HG03280 (cell line): Measurements from ENCODE around the gene CD72.

Experiments
- ATAC-seq: cut with Tn5 transposase; IDR thresholded peaks from one replicate; pipeline ENCODE4 v1.9.1; 2021; ENCODE audit warnings: mild to moderate bottlenecking, moderate library complexity; ENCODE audit not compliant: unreplicated experiment

Gene CD72

GRCh38 chr9:35618325-35618727 lies at the start of gene CD72:
CD72 (minus strand) TSS chr9:35618413; CDS start chr9:35618303, 110 bp downstream.
- ATAC-seq = no peak

DNA sequence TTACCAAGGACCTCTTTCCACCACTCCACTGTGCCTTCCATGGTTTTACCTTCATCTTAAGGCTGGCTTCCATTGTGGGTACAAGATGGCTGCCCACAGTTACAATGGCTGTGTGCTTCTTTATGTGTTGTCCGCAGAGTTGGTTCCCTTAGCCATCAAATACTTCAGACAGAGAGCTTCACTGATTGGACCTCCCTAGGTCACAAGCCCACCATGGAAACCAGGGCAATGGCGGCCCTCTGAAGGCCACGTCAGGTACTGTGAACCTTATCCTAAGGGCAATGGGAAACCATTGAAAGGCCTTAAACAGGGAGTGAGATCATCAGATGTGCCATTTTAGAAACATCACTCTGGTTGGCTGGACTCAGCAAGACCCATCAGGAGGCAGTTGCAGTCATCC lies 49.7 kb upstream of the CD72 start:
- no peak for ATAC-seq

DNA sequence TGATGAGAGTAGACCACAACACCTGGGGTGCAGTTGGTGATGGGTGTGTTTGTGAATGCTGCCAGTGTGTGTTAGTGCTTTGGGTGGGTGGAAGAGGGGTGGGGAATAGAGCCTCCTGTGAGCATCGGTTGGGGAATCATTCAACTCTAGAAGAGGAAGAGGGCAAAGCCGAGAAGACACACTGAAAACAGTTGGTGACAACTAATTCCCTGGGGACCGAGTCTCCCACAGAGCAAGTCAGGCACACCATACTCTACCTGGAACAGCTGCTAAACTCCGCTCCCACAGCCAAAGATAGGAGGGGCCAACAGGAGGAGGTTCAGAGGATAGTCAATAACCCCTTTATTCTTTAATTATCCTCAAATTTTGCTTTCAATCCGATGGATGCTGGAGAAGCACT lies 48.3 kb upstream of the CD72 start:
- ATAC-seq = no peak

- no peak for ATAC-seq
Measured at GRCh38 chr9:35666045-35666444, 47.8 kb upstream of the CD72 start.

DNA sequence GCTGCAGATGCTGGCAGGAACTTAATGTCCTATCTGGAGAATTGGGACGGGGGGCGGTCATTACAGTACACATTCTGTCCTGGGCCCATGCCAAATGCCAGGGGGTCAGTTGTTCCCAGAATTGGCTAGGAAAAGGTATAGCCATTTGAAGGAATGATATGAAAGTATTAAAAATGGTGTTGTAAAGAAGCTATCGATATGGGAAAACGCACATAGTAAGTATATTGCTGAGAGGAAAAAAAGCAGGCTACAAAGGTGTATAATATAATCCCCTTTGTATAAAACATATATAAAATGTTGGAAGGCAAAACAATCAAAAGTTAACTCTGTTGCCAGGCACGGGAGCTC lies 47.2 kb upstream of the CD72 start:
- no peak for ATAC-seq

DNA sequence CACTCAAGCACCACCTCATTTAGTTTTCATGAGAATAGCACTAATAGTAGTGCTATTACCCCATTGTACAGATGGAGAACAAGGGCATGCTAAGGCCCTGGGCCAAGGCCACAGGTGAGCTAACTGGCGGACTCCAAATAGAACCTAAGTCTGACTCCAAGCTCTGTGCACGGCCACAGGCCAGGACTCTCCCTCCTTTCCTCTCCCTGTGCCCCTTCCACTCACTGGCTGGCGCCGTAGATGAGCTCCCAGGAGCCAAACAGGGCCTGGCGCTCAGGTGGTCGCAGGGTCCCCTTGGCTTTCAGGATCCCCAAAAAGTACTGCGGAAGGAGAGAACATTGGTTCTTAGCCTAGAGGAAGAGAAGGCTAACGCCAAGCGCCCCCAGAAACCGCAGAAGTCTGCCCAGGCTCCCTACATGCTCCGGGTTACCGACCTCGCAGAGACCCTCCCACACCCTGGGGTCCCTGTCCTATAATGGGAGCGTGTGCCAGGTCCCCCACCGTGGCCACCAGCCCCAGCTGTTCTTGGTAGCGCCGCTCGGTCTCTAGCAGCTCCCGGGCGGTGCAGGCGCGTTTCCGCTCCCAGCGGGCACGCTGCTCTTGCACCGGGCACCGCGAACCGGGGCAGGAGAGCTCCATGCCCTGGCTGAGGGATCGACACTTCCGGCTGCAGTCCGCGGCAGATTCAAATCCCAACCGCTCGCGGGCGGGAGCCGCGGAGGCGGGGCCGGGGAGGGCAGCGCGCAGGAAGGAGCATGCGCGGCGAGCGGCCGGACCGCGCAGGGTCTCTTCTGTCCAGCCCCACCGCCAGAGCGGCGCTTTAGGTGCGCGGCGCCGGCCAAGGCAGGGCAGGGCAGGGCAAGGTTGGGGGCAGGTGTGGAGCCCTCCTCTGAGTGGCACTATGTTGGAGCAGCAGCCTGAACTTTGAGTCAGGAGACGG lies 46.6 kb upstream of the CD72 start, which contains the start of gene ARHGEF39:
ARHGEF39 (minus strand) TSS at position 665 of the 940 bp plus-strand sequence; CDS start at position 639, 26 bp downstream.
- ATAC-seq = peak; percentile 79

- no peak for ATAC-seq
Measured at GRCh38 chr9:35662437-35662836, 44.2 kb upstream of the CD72 start.

DNA sequence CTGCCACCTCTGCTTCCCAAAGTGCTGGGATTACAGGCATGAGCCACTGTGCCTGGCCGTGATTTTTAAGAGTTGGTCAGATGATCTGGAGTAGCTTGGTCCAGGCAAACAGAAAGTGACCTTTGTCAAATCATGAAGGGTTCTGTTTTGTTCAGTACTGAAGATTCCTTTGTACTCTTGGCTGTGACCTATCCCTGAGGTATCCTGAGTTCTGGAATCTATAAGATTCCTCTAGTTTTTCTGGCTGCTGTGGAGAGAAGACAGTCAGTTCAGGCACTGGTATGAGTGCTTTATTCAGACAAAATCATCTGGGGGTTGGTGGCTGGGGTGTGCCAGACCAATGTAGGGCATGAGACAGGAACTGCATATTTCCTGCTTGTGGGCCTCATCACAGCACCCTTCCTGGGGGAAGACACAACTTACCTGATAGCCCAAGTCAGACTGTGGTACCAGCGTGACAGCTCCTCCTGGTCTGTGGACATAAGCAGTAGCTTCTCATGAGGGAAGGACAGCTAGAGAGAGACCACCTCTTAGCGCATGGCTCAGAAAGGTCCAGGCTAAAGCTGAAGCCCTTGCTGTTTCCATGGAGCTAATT lies 43.6 kb upstream of the CD72 start:
- no peak for ATAC-seq

DNA sequence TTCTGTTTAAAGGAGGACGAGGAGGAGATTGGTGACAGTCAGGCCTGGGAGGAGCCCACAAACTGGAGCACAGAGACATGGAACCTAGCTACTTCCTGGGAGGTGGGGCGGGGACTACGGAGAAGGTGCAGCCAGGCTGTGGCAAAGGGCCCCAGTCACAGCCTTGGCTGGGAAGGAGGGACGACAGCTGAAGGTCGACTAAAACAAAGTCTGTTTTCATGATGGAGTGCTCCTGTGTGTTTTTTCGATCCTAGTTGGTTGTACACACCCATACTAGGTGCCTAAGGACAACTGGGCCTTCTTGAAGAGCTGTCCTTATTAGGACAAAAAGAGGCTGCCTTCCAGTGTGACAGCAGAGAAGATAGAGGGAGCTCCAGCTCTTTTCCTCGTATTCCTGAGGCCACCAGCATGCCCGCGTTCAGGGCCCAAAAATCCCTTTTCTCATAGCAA lies 42.8 kb upstream of the CD72 start:
- no peak for ATAC-seq

DNA sequence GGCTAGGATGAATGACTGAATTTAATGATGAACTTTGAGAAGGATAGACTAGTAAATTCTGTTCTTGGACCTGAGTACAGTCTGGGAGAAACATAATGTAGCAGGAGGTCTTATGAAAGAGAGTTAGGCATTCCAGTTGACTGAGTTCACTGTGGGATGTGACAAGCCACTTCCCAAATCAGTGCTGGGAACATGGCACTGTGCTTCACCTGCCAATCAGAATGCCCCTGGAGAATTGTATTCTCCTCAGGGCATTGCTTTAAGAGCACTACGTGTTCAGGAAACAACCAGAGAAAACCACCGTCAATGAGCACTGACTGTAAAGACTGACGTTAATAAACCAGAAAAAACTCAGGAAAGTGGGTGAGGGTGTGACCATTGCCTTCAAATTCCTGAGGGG lies 41.1 kb upstream of the CD72 start:
- ATAC-seq = no peak

GRCh38 chr9:35658968-35659220 lies 40.7 kb upstream of the CD72 start:
- ATAC-seq = no peak

DNA sequence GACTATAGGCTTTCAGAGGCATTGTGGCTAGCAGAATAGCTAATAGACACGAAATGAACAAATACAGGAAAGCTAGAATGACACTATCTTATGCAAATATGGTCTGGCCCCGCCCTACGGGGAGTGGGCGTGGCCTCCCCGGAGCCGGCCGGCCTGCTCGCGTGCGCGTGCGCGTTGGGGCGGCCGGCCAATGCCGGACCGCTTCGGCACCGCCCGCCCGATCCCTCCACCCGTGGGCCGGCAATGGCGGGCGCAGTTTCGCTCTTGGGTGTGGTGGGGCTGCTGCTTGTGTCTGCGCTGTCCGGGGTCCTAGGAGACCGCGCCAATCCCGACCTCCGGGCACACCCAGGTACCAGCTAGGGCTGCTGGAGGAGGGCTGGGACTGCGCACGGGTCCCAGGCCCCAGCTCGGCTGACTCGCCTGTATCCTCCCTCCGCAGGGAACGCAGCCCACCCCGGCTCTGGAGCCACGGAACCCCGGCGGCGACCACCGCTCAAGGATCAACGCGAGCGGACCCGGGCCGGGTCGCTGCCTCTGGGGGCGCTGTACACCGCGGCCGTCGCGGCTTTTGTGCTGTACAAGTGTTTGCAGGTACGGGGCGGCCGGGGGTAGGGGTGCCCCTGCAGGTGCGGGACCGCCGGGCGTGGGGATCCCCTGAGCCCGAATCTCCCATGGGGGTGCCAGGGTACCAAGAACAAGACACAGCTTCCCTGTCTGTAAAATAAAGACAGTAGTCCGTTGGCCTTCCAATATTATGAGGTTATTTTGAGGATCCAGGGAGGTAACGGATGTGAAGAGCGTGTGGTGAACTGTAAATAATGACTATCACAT lies 40.1 kb upstream of the CD72 start, which contains the start of gene CCDC107:
CCDC107 (plus strand) TSS at position 156 of the 831 bp plus-strand sequence; CDS start at position 244, 88 bp downstream.
- peak; percentile 61 for ATAC-seq

- peak; percentile 91 for ATAC-seq
Measured at GRCh38 chr9:35657546-35658136, 39.4 kb upstream of the CD72 start, which contains the start of gene RMRP. RMRP (minus strand) TSS chr9:35658019.

- ATAC-seq = no peak
Measured at GRCh38 chr9:35656831-35657545, 38.8 kb upstream of the CD72 start.

DNA sequence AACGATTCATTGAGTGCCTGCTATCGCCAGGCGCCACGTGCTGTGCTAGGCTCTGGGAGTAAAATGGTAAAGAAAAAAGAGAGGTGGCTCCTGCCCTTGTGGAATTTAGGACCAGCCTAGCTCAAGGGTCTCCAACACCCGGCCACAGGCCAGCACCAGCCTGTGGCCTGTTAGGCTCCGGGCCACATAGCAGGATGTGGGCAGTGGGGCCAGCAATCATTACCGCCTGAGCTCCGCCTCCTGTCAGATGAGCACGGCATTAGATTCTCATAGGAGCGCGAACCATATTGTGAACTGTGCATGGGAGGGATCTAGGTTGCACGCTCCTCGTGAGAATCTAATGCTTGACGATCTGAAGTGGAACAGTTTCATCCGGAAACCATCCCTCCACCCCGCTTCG lies 38.1 kb upstream of the CD72 start:
- ATAC-seq = no peak

DNA sequence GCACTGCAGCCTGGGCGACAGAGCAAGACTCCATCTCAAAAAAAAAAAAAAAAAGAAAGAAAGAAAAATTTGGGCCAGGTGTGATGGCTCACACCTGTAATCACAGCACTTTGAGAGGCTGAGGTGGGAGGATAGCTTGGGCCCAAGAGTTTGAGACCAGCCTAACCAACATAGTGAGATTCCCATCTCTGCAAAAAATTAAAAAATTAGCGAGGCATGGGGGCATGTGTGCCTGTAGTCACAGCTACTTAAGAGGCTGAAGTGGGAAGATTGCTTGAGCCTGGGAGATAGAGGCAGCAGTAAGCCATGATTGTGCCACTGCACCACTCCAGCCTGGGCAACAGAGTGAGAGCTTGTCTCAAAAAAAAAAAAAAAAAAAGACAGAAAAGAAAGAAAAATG lies 35.4 kb upstream of the CD72 start:
- no peak for ATAC-seq

DNA sequence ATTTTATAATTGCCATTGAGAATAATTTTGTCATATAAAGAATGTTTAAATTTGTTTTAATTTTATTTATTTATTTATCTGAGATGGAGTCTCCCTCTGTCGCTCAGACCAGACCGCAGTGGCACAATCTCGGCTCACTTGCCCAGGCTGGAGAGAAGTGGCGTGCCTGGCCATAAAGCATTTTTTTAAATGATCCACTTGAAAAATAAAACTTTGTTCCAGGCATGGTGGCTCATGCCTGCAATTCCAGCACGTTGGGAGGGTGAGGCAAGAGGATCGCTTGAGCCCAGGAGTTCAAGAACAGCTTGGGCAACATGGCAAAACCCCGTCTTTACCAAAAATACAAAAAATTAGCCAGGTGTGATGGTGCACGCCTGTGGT lies 34.6 kb upstream of the CD72 start:
- ATAC-seq = no peak

DNA sequence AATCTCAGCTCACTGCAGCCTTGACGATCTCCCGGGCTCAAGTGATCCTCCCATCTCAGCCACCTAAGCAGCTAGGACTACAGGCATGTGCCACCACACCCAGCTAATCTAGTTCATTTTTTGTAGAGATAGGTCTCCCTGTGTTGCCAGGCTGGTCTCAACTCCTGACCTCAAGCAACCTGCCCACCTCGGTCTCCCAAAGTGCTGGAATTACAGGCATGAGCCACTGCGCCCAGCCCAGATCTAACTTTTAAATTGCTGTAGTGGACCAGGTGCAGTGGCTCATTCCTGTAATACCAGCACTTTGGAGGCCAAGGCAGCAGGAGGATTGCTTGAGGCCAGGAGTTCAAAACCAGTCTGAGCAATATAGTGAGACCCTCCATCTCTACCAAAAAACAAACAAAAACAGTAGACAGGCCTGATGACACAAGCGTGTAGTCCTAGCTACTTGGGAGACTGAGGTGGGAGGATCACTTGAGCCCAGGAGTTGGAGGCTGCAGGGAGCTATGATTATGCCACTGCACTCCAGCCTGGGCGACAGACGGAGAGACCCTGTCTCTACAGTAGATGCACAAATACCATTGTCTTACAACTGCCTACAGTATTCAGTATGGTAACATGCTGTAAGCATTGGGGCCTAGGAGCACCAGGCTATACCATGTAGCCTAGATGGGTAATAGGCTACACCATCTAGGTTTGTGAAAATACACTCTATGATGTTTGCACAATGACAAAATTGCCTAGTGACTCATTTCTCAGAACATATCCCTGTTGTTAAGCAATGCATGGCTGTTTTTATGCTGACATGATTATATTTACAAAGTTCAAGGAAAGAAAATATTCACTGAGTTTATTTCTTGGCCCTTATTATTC lies 34.0 kb upstream of the CD72 start:
- no peak for ATAC-seq

DNA sequence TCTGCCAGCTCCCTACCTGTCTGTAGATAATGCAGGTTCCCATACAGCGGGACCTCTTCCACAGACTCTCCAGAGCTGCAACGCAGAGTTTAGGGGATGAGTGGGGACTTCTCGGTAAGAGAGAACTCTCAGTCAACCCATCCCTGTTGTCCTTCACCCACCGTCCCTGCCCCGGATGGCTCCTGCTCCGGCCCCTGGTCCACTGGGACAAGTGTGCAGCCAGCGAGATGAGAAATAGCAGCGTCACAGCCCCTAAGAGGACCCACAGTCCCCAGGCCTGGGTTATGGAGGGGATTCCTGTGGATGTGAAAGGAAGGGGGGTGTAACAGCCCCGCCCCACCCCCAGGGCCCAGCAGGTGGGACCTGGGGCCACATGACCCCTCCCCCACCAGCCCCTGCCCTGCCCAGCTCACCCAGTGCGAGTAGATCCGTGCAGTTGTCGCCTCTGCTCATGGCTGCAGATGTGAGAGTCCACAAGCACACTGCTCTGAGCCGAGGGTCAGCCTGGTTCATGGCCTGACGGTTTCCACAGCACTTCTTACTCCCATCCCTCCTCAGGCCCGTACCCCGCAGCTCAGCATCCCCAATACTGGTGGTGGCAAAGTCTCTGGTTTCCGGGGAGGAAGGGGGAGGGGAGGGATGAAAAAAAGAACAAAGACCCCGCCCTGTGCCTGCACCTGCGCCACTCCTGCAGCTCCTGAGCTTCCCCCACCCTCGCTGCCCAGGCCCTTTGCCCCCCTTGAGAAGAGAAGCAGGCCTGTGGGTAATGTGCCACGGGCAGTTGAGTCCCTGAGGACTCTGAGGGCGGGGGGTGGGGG lies 32.3 kb upstream of the CD72 start, which contains the start of gene SIT1:
SIT1 (minus strand) TSS at position 591 of the 818 bp plus-strand sequence; CDS start at position 513, 78 bp downstream.
- no peak for ATAC-seq
